K562 (cell line): ENCODE measurements around the gene PHLDB1. TPM values are rescaled to one million over a fixed set of nuclear protein-coding genes. Genes with fewer than 3 reads are reported as not detected.

Experiments used
- ATAC-seq: fragments of 200-7000 bp; cut with Tn5 transposase; 3 replicates; pipeline ENCODE4 v1.9.1; 2020; ENCODE audit warnings: moderate library complexity
- BruUV-seq: library from RNA; stranded (reverse); fragments of 400-500 nt; replicated peaks from 2 replicates; lab custom pipeline; 2021; lab: Mats Ljungman, UMichigan
- CTCF ChIA-PET: fragments of 300-600 bp; formaldehyde crosslinking; extraction: SDS; loops from one replicate; lab custom pipeline; 2021; ENCODE audit warnings: low intra/inter-chr PET ratio; lab: Yijun Ruan, JAX
- POLR2A ChIA-PET: fragments of 300-600, 350-650 bp; sonication (Branson Sonifier 250); formaldehyde crosslinking; extraction: SDS; loops from one replicate; lab custom pipeline; 2021; ENCODE audit warnings: antibody characterized with exemption, inconsistent platforms; lab: Yijun Ruan, JAX
- DNase-seq, 4 experiments: peaks; one replicate each; pipeline versions ENCODE4 v3.0.0 to v3.0.0-alpha.2; 2011 to 2018; ENCODE audit warnings: low spot score in 3 of 4, mixed read lengths in 3 of 4; ENCODE audit errors: extremely low read depth in 1 of 4
- FAIRE-seq: peaks from 2 replicates; lab custom pipeline; 2011; peaks lifted over from hg19 to GRCh38; lab: Jason Lieb, UNC
- H2AFZ ChIP-seq: 2 replicates; pipeline ENCODE4 v1.6.0; 2011; ENCODE audit warnings: low read depth, low read length, control low read depth, inconsistent platforms
- H3K27ac ChIP-seq: fragments of 200-600 bp; 3 replicates; pipeline ENCODE4 v1.8.0; 2011; ENCODE audit warnings: low read depth, mild to moderate bottlenecking, control low read depth, inconsistent platforms, low read length, moderate library complexity, mixed read lengths; ENCODE audit errors: extremely low read depth
- H3K27me3 ChIP-seq, 2 experiments: fragments of 300-600 bp in 1 of 2; 2 replicates in 1 of 2; 3 replicates in 1 of 2; pipeline versions ENCODE4 v1.6.0 to v1.8.0; 2011; ENCODE audit warnings: inconsistent platforms in 2 of 2, low read length in 2 of 2, mild to moderate bottlenecking in 1 of 2, mixed read lengths in 1 of 2, moderate library complexity in 1 of 2; ENCODE audit not compliant: control insufficient read depth in 2 of 2, insufficient read depth in 2 of 2
- H3K36me3 ChIP-seq: fragments of 300-600 bp; 3 replicates; pipeline ENCODE4 v1.8.0; 2011; ENCODE audit warnings: mild to moderate bottlenecking, low read length, inconsistent platforms; ENCODE audit not compliant: control insufficient read depth, insufficient read depth
- H3K4me1 ChIP-seq, 2 experiments: fragments of 200-600 bp in 1 of 2; replicated peaks in 1 of 2; 2 replicates in 1 of 2; 3 replicates in 1 of 2; pipeline versions ENCODE4 v1.5.1 to v1.8.0; 2011; ENCODE audit warnings: inconsistent platforms in 2 of 2, low read length in 2 of 2, mild to moderate bottlenecking in 1 of 2, mixed read lengths in 1 of 2, moderate library complexity in 1 of 2; ENCODE audit not compliant: control insufficient read depth in 2 of 2, insufficient read depth in 2 of 2
- H3K4me2 ChIP-seq: 2 replicates; pipeline ENCODE4 v1.6.1; 2011; ENCODE audit warnings: low read length, control low read depth, inconsistent platforms, mixed read lengths; ENCODE audit not compliant: insufficient read depth
- H3K4me3 ChIP-seq: fragments of 200-600 bp; sonication (generic), shearing (Covaris generic); 2 replicates; pipeline ENCODE4 v1.5.1; 2016; ENCODE audit warnings: control low read depth, inconsistent platforms
- H3K79me2 ChIP-seq: fragments of 200-600 bp; 3 replicates; pipeline ENCODE4 v1.8.0; 2011; ENCODE audit warnings: low read length, inconsistent platforms; ENCODE audit not compliant: control insufficient read depth, insufficient read depth
- H3K9ac ChIP-seq, 2 experiments: 2 replicates each; pipeline versions ENCODE4 v1.6.0 to v1.6.1; 2011; ENCODE audit warnings: low read depth in 2 of 2, low read length in 2 of 2, control low read depth in 1 of 2, inconsistent platforms in 1 of 2, mild to moderate bottlenecking in 1 of 2, mixed read lengths in 1 of 2; ENCODE audit not compliant: insufficient read depth in 1 of 2
- H3K9me1 ChIP-seq: one replicate; pipeline ENCODE4 v1.6.0; 2011; ENCODE audit warnings: inconsistent platforms, mild to moderate bottlenecking, low read length, moderate library complexity; ENCODE audit not compliant: control insufficient read depth, insufficient read depth
- H3K9me3 ChIP-seq: replicated peaks from 2 replicates; pipeline ENCODE4 v1.5.1; 2011; ENCODE audit warnings: low read depth, low read length, inconsistent platforms; ENCODE audit not compliant: control insufficient read depth, insufficient read depth
- H4K20me1 ChIP-seq: replicated peaks from 2 replicates; pipeline ENCODE4 v1.6.1; 2011; ENCODE audit warnings: low read length, inconsistent platforms, mixed read lengths; ENCODE audit not compliant: control insufficient read depth, insufficient read depth
- BCOR ChIP-seq: fragments of 450-650 bp; IDR thresholded peaks from 2 replicates; pipeline ENCODE4 v1.6.1; 2016
- HLTF ChIP-seq: fragments of 450-650 bp; IDR thresholded peaks from 2 replicates; pipeline ENCODE4 v1.6.1; 2016
- KDM1A ChIP-seq, 2 experiments: fragments of 450-650 bp; IDR thresholded peaks; 2 replicates each; pipeline ENCODE4 v1.6.1; 2016; ENCODE audit warnings: mild to moderate bottlenecking in 2 of 2
- RBM25 ChIP-seq: fragments of 200-400 bp; formaldehyde crosslinking; IDR thresholded peaks from 2 replicates; pipeline ENCODE4 v1.6.1; 2018; ENCODE audit warnings: low read length, low read depth, moderate library complexity; ENCODE audit not compliant: severe bottlenecking
- RCOR1 ChIP-seq, 2 experiments: IDR thresholded peaks; 2 replicates each; pipeline ENCODE4 v1.6.1; 2012; ENCODE audit warnings: low read depth in 2 of 2, low read length in 2 of 2, borderline replicate concordance in 1 of 2, improper control_type of control experiment in 1 of 2
- SETDB1 ChIP-seq: IDR thresholded peaks from one replicate; pipeline ENCODE4 v1.6.1; 2012; ENCODE audit warnings: low read length, control low read depth, inconsistent platforms
- TFAP4 ChIP-seq: sonication (generic); formaldehyde crosslinking; IDR thresholded peaks from 2 replicates; pipeline ENCODE4 v1.8.0; 2022; ENCODE audit warnings: missing genetic modification reagents, mild to moderate bottlenecking, moderate library complexity, borderline replicate concordance
- WGBS: fragments of 100-300 bp; shearing (Covaris generic); methylation state at CpG from one replicate; pipeline ENCODE4 v1.1.6; 2016; ENCODE audit warnings: low coverage, mixed read lengths; ENCODE audit not compliant: insufficient coverage; ENCODE audit errors: missing lambda C conversion rate; 5-methylcytosine and 5-hydroxymethylcytosine counted together
- in situ Hi-C: fragments of 300-500 bp; cut with MboI; formaldehyde crosslinking; loops from 4 replicates; pipeline ENCODE4 v1.15.0; 2018; ENCODE audit warnings: inconsistent platforms, mixed read lengths
- intact Hi-C: fragments of 100-400 bp; cut with micrococcal nuclease; formaldehyde crosslinking; loops from 2 replicates; pipeline ENCODE4 v1.14.2; 2022
- polyA plus RNA-seq, 8 experiments: library from polyadenylated mRNA; depleted of rRNA in 4 of 8; stranded (reverse) in 5 of 8; unstranded in 3 of 8; fragments of >200 nt; fragmentation: Nextera tagmentation in 2 of 8; fragmentation: Illumina TruSeq in 1 of 8; extraction: Ambion mirVana in 2 of 8; extraction: Trizol in 1 of 8; gene quantifications; 2 replicates each; pipeline versions ENCODE4 v1.2.1 to v1.2.3, GENCODE V29; 2011 to 2014; ENCODE audit warnings: inconsistent platforms in 1 of 8, missing spikeins in 1 of 8
- total RNA-seq, 7 experiments: library from RNA; depleted of rRNA in 6 of 7; stranded (reverse); fragments of >200 nt in 6 of 7; fragmentation: Illumina TruSeq in 2 of 7; extraction: Trizol in 2 of 7; gene quantifications; 2 replicates each; pipeline versions ENCODE4 v1.2.1 to v1.2.3, GENCODE V29; 2011 to 2021; ENCODE audit warnings: low replicate concordance in 1 of 7

Gene PHLDB1
- total and polyA plus RNA-seq, 9 of the 15 experiments (the other 6 are each of a cell fraction or from before 2014, with no cell fraction given) = 2.0 to 28.7 (median 16.2) TPM

- Histone ChIP-seq H3K9me3 (no peaks in the 10 kb centered on the region; the same call in 1 of the 2 replicates), H2AFZ (no peak overlapping the region; the same call in 1 of the 2 replicates), H3K36me3 (no peaks in the 10 kb centered on the region), H3K9me1 (no peaks in the 10 kb centered on the region), H3K4me1 (peaks cover 0 to 32% of the 10 kb centered on the region in 2 experiments; a peak in 3 of 5 replicates), H3K9ac (no peak overlapping the region; a peak in 1 of 4 replicates), H4K20me1 (no peaks in the 10 kb centered on the region), H3K4me2 (no peak overlapping the region), H3K27ac (no peak overlapping the region), H3K4me3 (no peak overlapping the region), H3K27me3 (no peaks in the 10 kb centered on the region), H3K79me2 (no peaks in the 10 kb centered on the region)
- in situ Hi-C loops = no loop called here
- POLR2A ChIA-PET = interaction anchor here (0.7 to 1.1 kb wide), 2 partner anchors 9 to 547 kb away, joined by 3 read pairs; no protein-coding TSS in a partner anchor
- 15% methylated on average over 8 of the region's 8 CpGs for WGBS
- intact Hi-C loops = loop anchor here (5.0 kb wide), 1 partner anchor 53 kb away; no protein-coding TSS in a partner anchor
- CTCF ChIA-PET = interaction anchor here (0.5 kb wide), 1 partner anchor 97 kb away, joined by 6 read pairs; the partner anchor contains the start of gene DDX6
- DNase-seq (no peak), FAIRE-seq (no peak), ATAC-seq (no peak)
- no TSS peak for BruUV-seq
- TF ChIP-seq TFAP4 (CRISPR knock-in tag) (no peak), BCOR (peak; percentile 69), SETDB1 (no peak), RCOR1 (IDR thresholded peaks at IDR 0.05; ENCODE audit: borderline replicate concordance in 1 of 2, low read depth in 2 of 2, low read length in 2 of 2) (peak in 1 of 2 experiments; percentile 54; a peak in 1 of 4 replicates), HLTF (peak; percentile 76; the same call in 1 of the 2 replicates), KDM1A (IDR thresholded peaks at IDR 0.05) (peak in 1 of 2 experiments; percentile 32; a peak in 1 of 4 replicates), RBM25 (peak; percentile 90)
These were observed 86.8 kb downstream of the PHLDB1 start for GRCh38 chr11:118694185-118694584.
